Stimulated activated CD8-positive, alpha-beta memory T cell treated with anti-CD3 and anti-CD28 coated beads, Interleukin-2, amount 100 ng/mL, for 48 hours (primary cell): Measurements from ENCODE around the gene PURB.
A peak's percentile ranks its signal among the peaks of the same experiment; 100 is the strongest.
"Not testable (repeated sequence)": the region's sequence is repeated elsewhere in the genome, so short reads cannot be mapped to it uniquely, and the experiment has no call there.

ENCODE experiments used
- DNase-seq, 2 donors: peaks; one replicate each; pipeline ENCODE4 v3.0.0-alpha.2; 2020; ENCODE audit warnings: low read depth in 2 of 2

Gene PURB

GRCh38 chr7:44853391-44853790, 31.9 kb downstream of the PURB start:
- DNase-seq: no peak

GRCh38 chr7:44852590-44852989, 32.7 kb downstream of the PURB start:
- no peak for DNase-seq

GRCh38 chr7:44849885-44850544, 35.3 kb downstream of the PURB start:
- no peak for DNase-seq

GRCh38 chr7:44849259-44849884, 36.0 kb downstream of the PURB start:
- no peak for DNase-seq

GRCh38 chr7:44847920-44848634, 37.3 kb downstream of the PURB start, which contains the start of gene H2AZ2:
Gene H2AZ2 (minus strand): TSS chr7:44848087. CDS start chr7:44847971, 116 bp downstream.
- DNase-seq: peak; percentile 100

GRCh38 chr7:44847509-44847919, 37.8 kb downstream of the PURB start:
- peak; percentile 73 to 78 for DNase-seq

GRCh38 chr7:44846816-44847508, 38.4 kb downstream of the PURB start:
- no peak for DNase-seq

GRCh38 chr7:44846390-44846789, 38.9 kb downstream of the PURB start:
- not testable (repeated sequence) for DNase-seq

- no peak for DNase-seq
These were observed 39.9 kb downstream of the PURB start for GRCh38 chr7:44845451-44845850.

GRCh38 chr7:44843440-44843839, 41.9 kb downstream of the PURB start:
- DNase-seq: not testable (repeated sequence)

- not testable (repeated sequence) for DNase-seq
These were observed 42.7 kb downstream of the PURB start for GRCh38 chr7:44842675-44843074.

- DNase-seq: no peak
These were observed 46.6 kb downstream of the PURB start for GRCh38 chr7:44838751-44839150.

GRCh38 chr7:44827567-44827966, 57.8 kb downstream of the PURB start:
- no peak for DNase-seq
